HG03095 (cell line): ENCODE measurements around the gene CAP2.
"Not testable (repeated sequence)": the region's sequence is repeated elsewhere in the genome, so short reads cannot be mapped to it uniquely, and the experiment has no call there.

ENCODE experiments used
- ATAC-seq: cut with Tn5 transposase; IDR thresholded peaks from one replicate; pipeline ENCODE4 v1.9.1; 2021; ENCODE audit warnings: moderate library complexity; ENCODE audit not compliant: unreplicated experiment

The CAP2 gene

GRCh38 chr6:17494919-17495318 is 101.5 kb downstream of the CAP2 start:
- ATAC-seq, result no peak

GRCh38 chr6:17497535-17498095 is 104.2 kb downstream of the CAP2 start:
- no peak for ATAC-seq

GRCh38 chr6:17501442-17501841 is 108.0 kb downstream of the CAP2 start:
- no peak for ATAC-seq

GRCh38 chr6:17501982-17502704 is 108.7 kb downstream of the CAP2 start:
- no peak for ATAC-seq

- no peak for ATAC-seq
These were observed 109.7 kb downstream of the CAP2 start for GRCh38 chr6:17503051-17503450.

GRCh38 chr6:17504005-17504404 is 110.6 kb downstream of the CAP2 start:
- ATAC-seq, result no peak

- no peak for ATAC-seq
These were observed 111.7 kb downstream of the CAP2 start for GRCh38 chr6:17505062-17505476.

- no peak for ATAC-seq
These were observed 112.4 kb downstream of the CAP2 start for GRCh38 chr6:17505767-17506280.

- ATAC-seq, result no peak
These were observed 113.1 kb downstream of the CAP2 start for GRCh38 chr6:17506531-17506930.

- ATAC-seq, result no peak
These were observed 113.6 kb downstream of the CAP2 start for GRCh38 chr6:17506962-17507361.

- ATAC-seq, result no peak
These were observed 117.7 kb downstream of the CAP2 start for GRCh38 chr6:17511084-17511483.

GRCh38 chr6:17511580-17511979 is 118.2 kb downstream of the CAP2 start:
- no peak for ATAC-seq

GRCh38 chr6:17519120-17519519 is 125.7 kb downstream of the CAP2 start:
- ATAC-seq, result no peak

GRCh38 chr6:17525637-17526036 is 132.2 kb downstream of the CAP2 start:
- ATAC-seq, result no peak

GRCh38 chr6:17527076-17527475 is 133.7 kb downstream of the CAP2 start:
- no peak for ATAC-seq

- no peak for ATAC-seq
These were observed 137.0 kb downstream of the CAP2 start for GRCh38 chr6:17530321-17530835.

- peak; percentile 81 for ATAC-seq
These were observed 143.2 kb downstream of the CAP2 start for GRCh38 chr6:17536586-17536985.

- no peak for ATAC-seq
These were observed 148.8 kb downstream of the CAP2 start for GRCh38 chr6:17542243-17542642.

GRCh38 chr6:17545681-17546080 is 152.3 kb downstream of the CAP2 start:
- not testable (repeated sequence) for ATAC-seq

- no peak for ATAC-seq
These were observed 158.1 kb downstream of the CAP2 start for GRCh38 chr6:17551383-17551958.

- no peak for ATAC-seq
These were observed 159.5 kb downstream of the CAP2 start for GRCh38 chr6:17552861-17553260.

- ATAC-seq, result no peak
These were observed 162.6 kb downstream of the CAP2 start for GRCh38 chr6:17556014-17556413.
